ENCODE measurements around the gene SH3GL3. TPM values are rescaled to one million over a fixed set of nuclear protein-coding genes. Genes with fewer than 3 reads are reported as not detected.

SH3GL3 gene
- total and polyA plus RNA-seq, 2 of the 13 experiments (the other 11 are each of a cell fraction or from before 2014, with no cell fraction given): not detected

DNA sequence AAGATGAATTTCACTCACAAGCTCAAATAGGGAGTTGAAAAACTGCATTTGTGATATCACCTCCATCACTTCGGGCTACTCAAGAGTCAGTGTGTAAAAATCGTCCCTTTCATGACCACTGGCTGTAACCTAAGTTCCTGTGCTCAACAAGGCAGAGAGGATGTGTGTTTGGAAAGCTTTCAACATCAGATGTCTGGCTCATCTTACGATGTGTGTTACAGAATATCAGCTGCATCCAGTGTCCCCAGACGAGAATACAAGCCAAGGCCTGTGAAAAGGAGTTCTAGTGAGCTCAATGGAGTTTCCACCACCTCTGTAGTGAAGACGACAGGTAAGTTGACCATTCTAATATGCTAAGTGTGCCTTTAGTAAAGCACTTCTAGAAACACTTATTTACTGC lies 141.3 kb downstream of the SH3GL3 start:
- FAIRE-seq: no peak
- in situ Hi-C loops (cut with HindIII; ENCODE audit: extremely low pct_ligation_motif_present, low pct_unique_long_range_greater_than_20kb) (no loop called here), intact Hi-C loops (cut with micrococcal nuclease; ENCODE audit: unreplicated experiment) (no loop called here)
- 0% methylated on average over 4 of the region's 5 CpGs for WGBS (ENCODE audit: low lambda C conversion rate)
- BruUV-seq (replicated peaks): no TSS peak
- ChIA-PET CTCF (ENCODE audit: low intra/inter-chr PET ratio, low total read pairs) (no interaction called here), POLR2A (no interaction called here)
- no peaks in the 10 kb centered on the region for H3K4me1 ChIP-seq (ENCODE audit: insufficient read depth, low read length)
- no peak for DNase-seq (ENCODE audit: low spot score)
- H3K9me3 ChIP-seq (ENCODE audit: low read length): no peaks in the 10 kb centered on the region
- ATAC-seq: no peak
- no peak overlapping the region for H2AFZ ChIP-seq (ENCODE audit: low read length)
- no peaks in the 10 kb centered on the region for H3K36me3 ChIP-seq (replicated peaks in 1 of 2; ENCODE audit: control insufficient read depth in 1 of 2, insufficient read depth in 2 of 2, low read length in 2 of 2)
- H3K4me2 ChIP-seq (ENCODE audit: low read depth, low read length): no peak overlapping the region
- H4K20me1 ChIP-seq (ENCODE audit: insufficient read depth, low read length): no peaks in the 10 kb centered on the region
- H3K9ac ChIP-seq (ENCODE audit: insufficient read depth, low read depth, low read length): no peak overlapping the region
- H3K27me3 ChIP-seq (ENCODE audit: control insufficient read depth in 1 of 2, insufficient read depth in 2 of 2, low read length in 2 of 2): no peaks in the 10 kb centered on the region
- H3K27ac ChIP-seq (ENCODE audit: extremely low read length, insufficient read depth, low read length): no peak overlapping the region
- H3K4me3 ChIP-seq (replicated peaks in 1 of 3; ENCODE audit: insufficient read depth in 1 of 3, low read depth in 2 of 3, low read length in 3 of 3): no peak overlapping the region
- no peaks in the 10 kb centered on the region for H3K79me2 ChIP-seq (ENCODE audit: insufficient read depth, low read length)
- TF ChIP-seq KDM2A (CRISPR knock-in tag; IDR thresholded peaks at IDR 0.05; ENCODE audit: borderline replicate concordance, low read depth): no peak
- TF ChIP-seq ZSCAN21 (CRISPR knock-in tag; IDR thresholded peaks at IDR 0.05; ENCODE audit: borderline replicate concordance): no peak
- no peak for TF ChIP-seq ZNF318 (CRISPR knock-in tag; IDR thresholded peaks at IDR 0.05)
- no peak for TF ChIP-seq ZNF160 (CRISPR knock-in tag; IDR thresholded peaks at IDR 0.05)
- no peak for TF ChIP-seq ZNF557 (CRISPR knock-in tag; IDR thresholded peaks at IDR 0.05)
- no peak for TF ChIP-seq ZNF709 (CRISPR knock-in tag; IDR thresholded peaks at IDR 0.05)
- no peak for TF ChIP-seq MED1 (CRISPR knock-in tag; IDR thresholded peaks at IDR 0.05)
- TF ChIP-seq, protein P1, sequence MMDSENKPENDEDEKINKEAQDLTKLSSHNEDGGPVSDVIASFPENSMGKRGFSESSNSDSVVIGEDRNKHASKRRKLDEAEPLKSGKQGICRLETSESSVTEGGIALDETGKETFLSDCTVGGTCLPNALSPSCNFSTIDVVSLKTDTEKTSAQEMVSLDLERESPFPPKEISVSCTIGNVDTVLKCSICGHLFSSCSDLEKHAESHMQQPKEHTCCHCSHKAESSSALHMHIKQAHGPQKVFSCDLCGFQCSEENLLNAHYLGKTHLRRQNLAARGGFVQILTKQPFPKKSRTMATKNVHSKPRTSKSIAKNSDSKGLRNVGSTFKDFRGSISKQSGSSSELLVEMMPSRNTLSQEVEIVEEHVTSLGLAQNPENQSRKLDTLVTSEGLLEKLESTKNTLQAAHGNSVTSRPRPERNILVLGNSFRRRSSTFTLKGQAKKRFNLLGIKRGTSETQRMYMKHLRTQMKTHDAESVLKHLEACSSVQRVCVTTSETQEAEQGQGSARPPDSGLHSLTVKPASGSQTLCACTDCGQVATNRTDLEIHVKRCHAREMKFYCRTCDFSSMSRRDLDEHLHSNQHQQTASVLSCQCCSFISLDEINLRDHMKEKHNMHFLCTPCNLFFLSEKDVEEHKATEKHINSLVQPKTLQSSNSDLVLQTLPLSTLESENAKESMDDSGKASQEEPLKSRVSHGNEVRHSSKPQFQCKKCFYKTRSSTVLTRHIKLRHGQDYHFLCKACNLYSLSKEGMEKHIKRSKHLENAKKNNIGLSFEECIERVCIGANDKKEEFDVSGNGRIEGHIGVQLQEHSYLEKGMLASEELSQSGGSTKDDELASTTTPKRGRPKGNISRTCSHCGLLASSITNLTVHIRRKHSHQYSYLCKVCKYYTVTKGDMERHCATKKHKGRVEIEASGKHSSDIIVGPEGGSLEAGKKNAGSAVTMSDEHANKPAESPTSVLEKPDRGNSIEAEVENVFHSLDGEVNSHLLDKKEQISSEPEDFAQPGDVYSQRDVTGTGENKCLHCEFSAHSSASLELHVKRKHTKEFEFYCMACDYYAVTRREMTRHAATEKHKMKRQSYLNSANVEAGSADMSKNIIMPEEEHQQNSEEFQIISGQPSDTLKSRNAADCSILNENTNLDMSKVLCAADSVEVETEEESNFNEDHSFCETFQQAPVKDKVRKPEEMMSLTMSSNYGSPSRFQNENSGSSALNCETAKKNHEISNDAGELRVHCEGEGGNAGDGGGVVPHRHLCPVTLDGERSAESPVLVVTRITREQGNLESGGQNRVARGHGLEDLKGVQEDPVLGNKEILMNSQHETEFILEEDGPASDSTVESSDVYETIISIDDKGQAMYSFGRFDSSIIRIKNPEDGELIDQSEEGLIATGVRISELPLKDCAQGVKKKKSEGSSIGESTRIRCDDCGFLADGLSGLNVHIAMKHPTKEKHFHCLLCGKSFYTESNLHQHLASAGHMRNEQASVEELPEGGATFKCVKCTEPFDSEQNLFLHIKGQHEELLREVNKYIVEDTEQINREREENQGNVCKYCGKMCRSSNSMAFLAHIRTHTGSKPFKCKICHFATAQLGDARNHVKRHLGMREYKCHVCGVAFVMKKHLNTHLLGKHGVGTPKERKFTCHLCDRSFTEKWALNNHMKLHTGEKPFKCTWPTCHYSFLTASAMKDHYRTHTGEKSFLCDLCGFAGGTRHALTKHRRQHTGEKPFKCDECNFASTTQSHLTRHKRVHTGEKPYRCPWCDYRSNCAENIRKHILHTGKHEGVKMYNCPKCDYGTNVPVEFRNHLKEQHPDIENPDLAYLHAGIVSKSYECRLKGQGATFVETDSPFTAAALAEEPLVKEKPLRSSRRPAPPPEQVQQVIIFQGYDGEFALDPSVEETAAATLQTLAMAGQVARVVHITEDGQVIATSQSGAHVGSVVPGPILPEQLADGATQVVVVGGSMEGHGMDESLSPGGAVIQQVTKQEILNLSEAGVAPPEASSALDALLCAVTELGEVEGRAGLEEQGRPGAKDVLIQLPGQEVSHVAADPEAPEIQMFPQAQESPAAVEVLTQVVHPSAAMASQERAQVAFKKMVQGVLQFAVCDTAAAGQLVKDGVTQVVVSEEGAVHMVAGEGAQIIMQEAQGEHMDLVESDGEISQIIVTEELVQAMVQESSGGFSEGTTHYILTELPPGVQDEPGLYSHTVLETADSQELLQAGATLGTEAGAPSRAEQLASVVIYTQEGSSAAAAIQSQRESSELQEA (CRISPR knock-in tag; IDR thresholded peaks at IDR 0.05; ENCODE audit: not compliant biosample characterization): no peak

Measured in HepG2 (cell line).